Keratinocyte (primary cell): ENCODE measurements around the gene SMARCD2. TPM values are rescaled to one million over a fixed set of nuclear protein-coding genes. Genes with fewer than 3 reads are reported as not detected.

ENCODE experiments used
- DNase-seq: peaks from one replicate; pipeline ENCODE4 v3.0.0-alpha.2; 2011; ENCODE audit warnings: low read depth, missing footprints, low spot score
- FAIRE-seq: peaks from 2 replicates; lab custom pipeline; 2011; peaks lifted over from hg19 to GRCh38; lab: Jason Lieb, UNC
- H2AFZ ChIP-seq: 2 replicates; pipeline ENCODE4 v1.6.0; 2012; ENCODE audit warnings: low read length, control low read depth, inconsistent platforms; ENCODE audit not compliant: control insufficient read depth
- H3K27ac ChIP-seq: 2 replicates; pipeline ENCODE4 v1.5.1; 2011; ENCODE audit warnings: low read length; ENCODE audit not compliant: control insufficient read depth, insufficient read depth
- H3K27me3 ChIP-seq: 3 replicates; pipeline ENCODE4 v1.6.0; 2011; ENCODE audit warnings: low read length; ENCODE audit not compliant: control insufficient read depth, insufficient read depth; ENCODE audit errors: extremely low read depth
- H3K36me3 ChIP-seq, 2 experiments: 2 replicates in 1 of 2; 3 replicates in 1 of 2; pipeline ENCODE4 v1.5.1; 2011; ENCODE audit warnings: low read length in 2 of 2, mild to moderate bottlenecking in 1 of 2; ENCODE audit not compliant: control insufficient read depth in 2 of 2, insufficient read depth in 2 of 2; ENCODE audit errors: extremely low read depth in 1 of 2
- H3K4me1 ChIP-seq: 3 replicates; pipeline ENCODE4 v1.5.1; 2011; ENCODE audit warnings: low read length; ENCODE audit not compliant: control insufficient read depth, insufficient read depth; ENCODE audit errors: extremely low read depth
- H3K4me2 ChIP-seq: 3 replicates; pipeline ENCODE4 v1.6.0; 2011; ENCODE audit warnings: low read depth, low read length; ENCODE audit not compliant: control insufficient read depth, insufficient read depth; ENCODE audit errors: extremely low read depth
- H3K4me3 ChIP-seq, 3 experiments: fragments of 200-600 bp in 1 of 3; sonication (generic) in 1 of 3; 2 replicates in 2 of 3; 3 replicates in 1 of 3; pipeline ENCODE4 v1.5.1; 2011 to 2016; ENCODE audit warnings: low read length in 3 of 3, mild to moderate bottlenecking in 3 of 3, control low read depth in 2 of 3, inconsistent platforms in 1 of 3, low read depth in 1 of 3, mixed read lengths in 1 of 3, mixed run types in 1 of 3, moderate library complexity in 1 of 3; ENCODE audit not compliant: control insufficient read depth in 2 of 3, insufficient read depth in 2 of 3; ENCODE audit errors: extremely low read depth in 1 of 3
- H3K79me2 ChIP-seq: 2 replicates; pipeline ENCODE4 v1.6.0; 2012; ENCODE audit warnings: low read length; ENCODE audit not compliant: control insufficient read depth, insufficient read depth
- H3K9ac ChIP-seq: 3 replicates; pipeline ENCODE4 v1.6.0; 2011; ENCODE audit warnings: low read length; ENCODE audit not compliant: control insufficient read depth, insufficient read depth; ENCODE audit errors: extremely low read depth
- H3K9me1 ChIP-seq: 3 replicates; pipeline ENCODE4 v1.6.0; 2011; ENCODE audit warnings: low read length; ENCODE audit not compliant: control insufficient read depth, insufficient read depth; ENCODE audit errors: extremely low read depth
- H3K9me3 ChIP-seq: 2 replicates; pipeline ENCODE4 v1.5.1; 2012; ENCODE audit warnings: low read depth, low read length; ENCODE audit not compliant: control insufficient read depth
- H4K20me1 ChIP-seq: 3 replicates; pipeline ENCODE4 v1.6.0; 2011; ENCODE audit warnings: low read length; ENCODE audit not compliant: control insufficient read depth, insufficient read depth; ENCODE audit errors: extremely low read depth
- EZH2 ChIP-seq: IDR thresholded peaks from one replicate; pipeline ENCODE4 v1.6.1; 2012; ENCODE audit warnings: inconsistent platforms, mild to moderate bottlenecking, low read length, moderate library complexity
- dilution Hi-C: fragments of 300-500 bp; cut with MboI; formaldehyde crosslinking; loops from one replicate; pipeline ENCODE4 v1.7.0; 2020; ENCODE audit warnings: low sequenced_read_pairs; ENCODE audit not compliant: extremely low pct_ligation_motif_present
- polyA plus RNA-seq, 5 experiments: library from polyadenylated mRNA; depleted of rRNA in 3 of 5; stranded (reverse) in 3 of 5; stranded (forward) in 1 of 5; unstranded in 1 of 5; fragments of >200 nt; gene quantifications; 1 replicate in 1 of 5; 2 replicates in 3 of 5; 3 replicates in 1 of 5; pipeline versions ENCODE4 v1.2.1 to v1.2.3, GENCODE V29; 2011 to 2012; ENCODE audit warnings: missing spikeins in 2 of 5, low read depth in 1 of 5, low replicate concordance in 1 of 5
- TF ChIP-seq, protein P1 (sequence below), 3 experiments: IDR thresholded peaks in 1 of 3; conservative IDR thresholded peaks in 1 of 3; optimal IDR thresholded peaks in 1 of 3; 2 replicates in 2 of 3; 3 replicates in 1 of 3; pipeline versions ENCODE3 to v1.5.1; 2011; ENCODE audit warnings: low read length in 3 of 3, mild to moderate bottlenecking in 3 of 3, moderate library complexity in 2 of 3, control low read depth in 1 of 3, inconsistent platforms in 1 of 3; ENCODE audit not compliant: insufficient read depth in 2 of 3; ENCODE audit errors: extremely low read depth in 1 of 3

SMARCD2 gene
- polyA plus RNA-seq, 1 donor (not counting 4 experiments of a cell fraction or from before 2014, with no cell fraction given): 86.3 TPM

DNA sequence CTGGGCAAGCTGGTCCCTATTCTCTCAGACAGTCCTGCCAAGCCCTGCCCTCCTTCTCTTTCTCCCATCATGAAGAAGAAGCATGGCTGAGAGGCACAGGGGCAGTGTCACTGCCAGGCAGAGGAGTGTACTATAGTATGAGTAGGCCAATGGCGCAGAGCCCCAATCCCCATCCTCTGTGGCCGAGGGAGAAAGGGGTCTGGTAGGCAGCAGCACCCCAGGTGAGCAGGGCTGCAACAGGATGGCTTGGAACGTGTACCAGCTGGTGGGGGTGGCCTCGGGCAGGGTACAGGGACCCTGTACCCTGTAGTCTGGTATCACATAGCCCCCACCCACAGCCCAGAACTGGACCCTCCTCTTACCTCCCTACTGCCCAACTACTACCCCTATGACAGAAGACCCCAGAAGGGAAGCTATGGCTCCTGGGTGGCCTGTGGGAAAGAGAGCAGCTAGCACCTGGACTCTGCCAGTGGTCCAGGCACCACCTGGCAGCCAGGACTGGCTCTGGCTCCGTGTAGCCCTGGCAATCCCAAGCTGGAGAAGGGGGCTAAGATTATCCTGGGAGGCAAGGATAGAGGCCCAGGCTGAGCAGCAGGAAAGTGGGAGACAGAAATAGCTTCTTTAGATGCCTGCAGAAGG, 4.4 kb downstream of the SMARCD2 start:
- H3K36me3 ChIP-seq: peaks cover 23 to 35% of the 10 kb centered on the region in 2 experiments
- DNase-seq: no peak
- peaks cover 11% of the 10 kb centered on the region for H4K20me1 ChIP-seq
- TF ChIP-seq EZH2: no peak
- TF ChIP-seq, protein P1, sequence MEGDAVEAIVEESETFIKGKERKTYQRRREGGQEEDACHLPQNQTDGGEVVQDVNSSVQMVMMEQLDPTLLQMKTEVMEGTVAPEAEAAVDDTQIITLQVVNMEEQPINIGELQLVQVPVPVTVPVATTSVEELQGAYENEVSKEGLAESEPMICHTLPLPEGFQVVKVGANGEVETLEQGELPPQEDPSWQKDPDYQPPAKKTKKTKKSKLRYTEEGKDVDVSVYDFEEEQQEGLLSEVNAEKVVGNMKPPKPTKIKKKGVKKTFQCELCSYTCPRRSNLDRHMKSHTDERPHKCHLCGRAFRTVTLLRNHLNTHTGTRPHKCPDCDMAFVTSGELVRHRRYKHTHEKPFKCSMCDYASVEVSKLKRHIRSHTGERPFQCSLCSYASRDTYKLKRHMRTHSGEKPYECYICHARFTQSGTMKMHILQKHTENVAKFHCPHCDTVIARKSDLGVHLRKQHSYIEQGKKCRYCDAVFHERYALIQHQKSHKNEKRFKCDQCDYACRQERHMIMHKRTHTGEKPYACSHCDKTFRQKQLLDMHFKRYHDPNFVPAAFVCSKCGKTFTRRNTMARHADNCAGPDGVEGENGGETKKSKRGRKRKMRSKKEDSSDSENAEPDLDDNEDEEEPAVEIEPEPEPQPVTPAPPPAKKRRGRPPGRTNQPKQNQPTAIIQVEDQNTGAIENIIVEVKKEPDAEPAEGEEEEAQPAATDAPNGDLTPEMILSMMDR (optimal IDR thresholded peaks at IDR 0.05 in 1 of 3, IDR thresholded peaks at IDR 0.05 in 1 of 3, conservative IDR thresholded peaks at IDR 0.05 in 1 of 3; ENCODE audit: extremely low read depth in 1 of 3, insufficient read depth in 2 of 3, low read length in 3 of 3): no peak
- H3K4me2 ChIP-seq: peak overlapping the region; percentile 67
- dilution Hi-C loops: no loop called here
- H3K4me3 ChIP-seq: no peak overlapping the region
- no peak overlapping the region for H3K27ac ChIP-seq
- no peaks in the 10 kb centered on the region for H3K27me3 ChIP-seq
- H3K9me3 ChIP-seq: no peaks in the 10 kb centered on the region
- peak overlapping the region; percentile 16 for H3K9ac ChIP-seq
- H3K79me2 ChIP-seq: peaks cover 55% of the 10 kb centered on the region
- peaks cover 49% of the 10 kb centered on the region for H3K4me1 ChIP-seq
- H2AFZ ChIP-seq: no peak overlapping the region
- FAIRE-seq: no peak
- peaks cover 2% of the 10 kb centered on the region for H3K9me1 ChIP-seq

- FAIRE-seq (no peak), DNase-seq (no peak)
- no peak overlapping the region for H3K9ac ChIP-seq
- H3K9me3 ChIP-seq: no peaks in the 10 kb centered on the region
- TF ChIP-seq, protein P1 (optimal IDR thresholded peaks at IDR 0.05 in 1 of 3, IDR thresholded peaks at IDR 0.05 in 1 of 3, conservative IDR thresholded peaks at IDR 0.05 in 1 of 3; ENCODE audit: extremely low read depth in 1 of 3, insufficient read depth in 2 of 3, low read length in 3 of 3): no peak
- TF ChIP-seq EZH2: no peak
- peaks cover 49% of the 10 kb centered on the region for H3K4me1 ChIP-seq
- H3K4me3 ChIP-seq: no peak overlapping the region
- peaks cover 2% of the 10 kb centered on the region for H3K9me1 ChIP-seq
- peaks cover 29 to 41% of the 10 kb centered on the region in 2 experiments for H3K36me3 ChIP-seq
- H3K4me2 ChIP-seq: no peak overlapping the region
- H4K20me1 ChIP-seq: peaks cover 11% of the 10 kb centered on the region
- H3K79me2 ChIP-seq: peaks cover 55% of the 10 kb centered on the region
- no peak overlapping the region for H3K27ac ChIP-seq
- dilution Hi-C loops: no loop called here
- H3K27me3 ChIP-seq: no peaks in the 10 kb centered on the region
- no peak overlapping the region for H2AFZ ChIP-seq
Observed at GRCh38 chr17:63837480-63837879, 5.0 kb downstream of the SMARCD2 start.
